Erythroblast (primary cell): ENCODE data around the gene GORASP2.

ENCODE experiments used
- DNase-seq, 2 experiments: peaks; one replicate each; lab custom pipeline; 2025; lab: John Stamatoyannopoulos, UW
- GATA1 ChIP-seq: IDR thresholded peaks from 2 replicates; pipeline ENCODE4 v1.6.1; 2011; ENCODE audit warnings: low read depth, mild to moderate bottlenecking, control low read depth, low read length, moderate library complexity
- POLR2A ChIP-seq: IDR thresholded peaks from 2 replicates; pipeline ENCODE4 v1.6.1; 2011; ENCODE audit warnings: mild to moderate bottlenecking, low read length

GORASP2 gene

GRCh38 chr2:170928824-170929685, at the start of gene GORASP2:
GORASP2 (plus strand) TSS chr2:170929253; CDS start chr2:170929341, 88 bp downstream.
- peak; percentile 99 for DNase-seq
- TF ChIP-seq POLR2A = peak; percentile 86
- TF ChIP-seq GATA1 = no peak

GRCh38 chr2:170881840-170882239, 47.2 kb upstream of the GORASP2 start:
- no peak for DNase-seq
- no peak for TF ChIP-seq GATA1
- TF ChIP-seq POLR2A = no peak

GRCh38 chr2:170882758-170883157, 46.3 kb upstream of the GORASP2 start:
- no peak for TF ChIP-seq GATA1
- TF ChIP-seq POLR2A = no peak
- DNase-seq = no peak

GRCh38 chr2:170883683-170884082, 45.4 kb upstream of the GORASP2 start:
- no peak for TF ChIP-seq GATA1
- TF ChIP-seq POLR2A = no peak
- DNase-seq = no peak

- DNase-seq = no peak
Observed at GRCh38 chr2:170885130-170885791, 43.8 kb upstream of the GORASP2 start.

GRCh38 chr2:170886386-170886785, 42.7 kb upstream of the GORASP2 start:
- no peak for DNase-seq
- TF ChIP-seq GATA1 = no peak
- no peak for TF ChIP-seq POLR2A

More at GRCh38 chr2:170885130-170885791, 43.8 kb upstream of the GORASP2 start:
- TF ChIP-seq POLR2A = no peak
- no peak for TF ChIP-seq GATA1

GRCh38 chr2:170887496-170887895, 41.6 kb upstream of the GORASP2 start:
- no peak for DNase-seq
- TF ChIP-seq POLR2A (no peak), GATA1 (no peak)

- no peak for TF ChIP-seq POLR2A
- TF ChIP-seq GATA1 = no peak
- DNase-seq = no peak
Observed at GRCh38 chr2:170887896-170888295, 41.2 kb upstream of the GORASP2 start.

GRCh38 chr2:170891893-170892292, 37.2 kb upstream of the GORASP2 start:
- TF ChIP-seq POLR2A = no peak
- TF ChIP-seq GATA1 = no peak

GRCh38 chr2:170892391-170892951, 36.6 kb upstream of the GORASP2 start:
- no peak for DNase-seq
- TF ChIP-seq POLR2A (no peak), GATA1 (no peak)

More at GRCh38 chr2:170891893-170892292, 37.2 kb upstream of the GORASP2 start:
- no peak for DNase-seq

GRCh38 chr2:170895023-170895757, 33.9 kb upstream of the GORASP2 start:
- no peak for TF ChIP-seq POLR2A
- TF ChIP-seq GATA1 = no peak
- DNase-seq = no peak

- no peak for DNase-seq
- TF ChIP-seq POLR2A (no peak), GATA1 (no peak)
Observed at GRCh38 chr2:170896622-170897021, 32.4 kb upstream of the GORASP2 start.

- no peak for DNase-seq
- TF ChIP-seq GATA1 (no peak), POLR2A (no peak)
Observed at GRCh38 chr2:170897108-170897507, 31.9 kb upstream of the GORASP2 start.

GRCh38 chr2:170905864-170906263, 23.2 kb upstream of the GORASP2 start:
- TF ChIP-seq GATA1 (no peak), POLR2A (no peak)

More at GRCh38 chr2:170905864-170906263, 23.2 kb upstream of the GORASP2 start:
- DNase-seq = no peak
